ENCODE data around the gene GPR137.

GPR137 gene

GRCh38 chr11:64263947-64264317, 21.7 kb upstream of the GPR137 start:
- no peak for DNase-seq (ENCODE audit: low read depth)

DNA sequence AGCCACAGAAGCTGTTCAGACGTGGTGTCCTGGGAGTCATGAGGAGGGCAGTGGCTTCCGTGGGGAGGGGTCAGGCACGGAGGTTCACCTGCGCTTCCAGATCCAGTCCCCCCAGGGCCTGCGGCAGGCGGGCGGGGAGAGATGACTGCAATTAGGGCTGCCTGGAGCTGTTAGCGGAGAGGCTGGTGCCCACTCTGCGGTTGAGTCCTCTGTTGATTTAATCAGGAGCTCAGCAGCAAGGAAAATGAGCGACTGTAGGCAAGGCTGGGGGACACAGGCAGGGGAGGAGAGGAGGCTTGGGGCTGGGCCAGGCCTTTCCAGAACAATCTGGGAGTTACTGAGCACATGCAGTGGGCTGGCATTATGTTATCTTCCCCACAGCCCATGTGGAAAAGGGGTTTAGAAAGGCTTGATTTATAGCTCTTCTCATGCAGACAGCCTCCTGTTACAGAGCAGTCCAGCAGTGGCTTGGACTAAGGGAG, 21.2 kb upstream of the GPR137 start:
- DNase-seq (ENCODE audit: low read depth): no peak

DNA sequence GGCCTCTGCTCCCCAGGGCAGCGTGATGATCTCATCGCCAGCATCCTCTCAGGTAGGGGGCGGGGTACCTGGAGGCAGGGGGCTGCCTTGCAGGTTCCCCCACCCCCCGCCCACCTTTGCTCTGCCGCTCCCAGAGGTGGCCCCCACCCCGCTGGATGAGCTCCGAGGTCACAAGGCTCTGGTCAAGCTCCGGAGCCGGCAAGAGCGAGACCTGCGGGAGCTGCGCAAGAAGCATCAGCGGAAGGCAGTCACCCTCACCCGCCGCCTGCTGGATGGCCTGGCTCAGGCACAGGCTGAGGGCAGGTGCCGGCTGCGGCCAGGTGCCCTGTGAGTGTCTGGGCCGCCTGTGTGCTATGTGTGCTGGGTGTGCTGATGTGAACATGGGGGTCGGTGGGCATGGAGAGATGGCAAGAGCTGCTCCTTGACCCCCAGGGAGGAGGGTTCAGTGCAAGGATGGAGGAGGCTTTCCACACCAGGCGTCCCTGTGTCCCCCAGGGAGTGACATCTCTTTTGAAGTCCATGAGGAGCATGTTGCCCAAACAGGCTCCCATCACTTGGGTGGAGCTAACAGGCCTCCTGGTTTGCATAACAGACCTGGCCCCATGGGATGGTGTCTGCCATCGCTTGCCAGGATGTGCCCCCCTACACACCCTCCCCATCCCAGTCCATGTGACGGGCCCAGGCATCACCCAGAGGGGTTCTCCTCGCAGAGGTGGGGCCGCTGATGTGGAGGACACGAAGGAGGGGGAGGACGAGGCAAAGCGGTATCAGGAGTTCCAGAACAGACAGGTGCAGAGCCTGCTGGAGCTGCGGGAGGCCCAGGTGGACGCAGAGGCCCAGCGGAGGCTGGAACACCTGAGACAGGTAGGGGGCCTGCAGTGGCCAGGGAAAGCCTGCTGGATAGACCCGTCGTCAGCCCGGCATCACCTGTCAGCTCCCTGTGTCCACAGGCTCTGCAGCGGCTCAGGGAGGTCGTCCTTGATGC, 20.2 kb upstream of the GPR137 start:
- DNase-seq (ENCODE audit: low read depth): no peak

DNA sequence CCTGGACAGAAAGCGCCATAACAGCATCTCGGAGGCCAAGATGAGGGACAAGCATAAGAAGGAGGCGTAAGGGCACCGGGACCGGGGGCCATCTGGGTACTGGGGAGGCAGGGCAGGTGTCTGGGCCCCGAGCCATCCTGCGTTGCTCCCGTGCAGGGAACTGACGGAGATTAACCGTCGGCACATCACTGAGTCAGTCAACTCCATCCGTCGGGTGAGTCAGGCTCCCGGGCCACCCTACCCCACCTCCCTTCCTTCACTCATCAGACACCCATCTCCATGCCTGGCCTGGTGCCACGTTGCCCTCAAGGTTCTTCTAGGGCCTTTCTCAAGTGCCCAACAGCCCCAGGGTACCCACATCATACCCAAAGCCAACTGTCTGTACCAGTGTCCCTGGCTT, 19.3 kb upstream of the GPR137 start:
- no peak for DNase-seq (ENCODE audit: low read depth)

GRCh38 chr11:64267207-64267945, 18.3 kb upstream of the GPR137 start:
- DNase-seq (ENCODE audit: low read depth): no peak

DNA sequence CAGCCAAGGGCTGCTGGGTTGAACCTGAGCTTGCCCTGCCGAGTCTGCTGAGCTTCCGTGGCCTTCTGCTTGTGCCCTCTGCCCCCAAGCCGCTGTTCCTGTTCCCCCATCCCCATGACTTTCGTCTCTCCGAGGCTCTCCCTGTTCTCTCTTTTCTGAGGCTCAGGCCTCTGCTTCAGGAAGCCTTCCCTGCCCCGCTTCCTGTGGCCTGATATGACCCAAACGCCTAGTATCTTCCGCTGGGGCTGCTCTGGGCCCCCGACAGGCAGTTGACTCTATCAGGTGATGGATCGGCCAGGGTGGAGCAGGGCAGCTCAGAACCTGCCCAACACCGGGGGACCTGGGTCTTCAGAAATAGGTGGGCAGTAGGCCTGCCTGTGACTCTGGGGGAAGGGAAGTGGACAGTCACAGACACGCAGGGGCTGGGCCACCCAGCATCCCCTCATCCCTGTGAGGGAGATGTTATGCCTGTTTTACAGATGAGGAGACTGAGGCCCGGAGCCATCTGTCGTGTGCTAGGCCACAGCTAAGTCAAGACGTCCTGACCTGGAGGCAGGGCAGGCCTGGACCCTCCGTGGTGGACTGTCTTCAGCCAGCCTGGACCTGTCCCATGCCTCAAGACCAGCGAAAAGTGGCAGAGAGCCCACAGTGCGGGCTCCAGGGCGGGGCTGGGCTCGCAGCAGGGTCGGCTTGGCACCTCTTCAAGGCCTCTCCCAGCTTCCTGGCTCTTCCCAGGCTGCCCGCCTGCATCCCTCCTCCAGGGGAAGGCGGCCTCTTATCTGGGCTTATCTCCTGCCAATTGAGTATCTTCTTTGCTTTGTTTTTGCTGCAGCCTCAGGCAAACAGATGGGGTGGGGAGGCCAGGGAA, 17.4 kb upstream of the GPR137 start:
- no peak for DNase-seq (ENCODE audit: low read depth)

- peak; percentile 11 for DNase-seq (ENCODE audit: low read depth)
These were observed 16.6 kb upstream of the GPR137 start for GRCh38 chr11:64268893-64269539.

DNA sequence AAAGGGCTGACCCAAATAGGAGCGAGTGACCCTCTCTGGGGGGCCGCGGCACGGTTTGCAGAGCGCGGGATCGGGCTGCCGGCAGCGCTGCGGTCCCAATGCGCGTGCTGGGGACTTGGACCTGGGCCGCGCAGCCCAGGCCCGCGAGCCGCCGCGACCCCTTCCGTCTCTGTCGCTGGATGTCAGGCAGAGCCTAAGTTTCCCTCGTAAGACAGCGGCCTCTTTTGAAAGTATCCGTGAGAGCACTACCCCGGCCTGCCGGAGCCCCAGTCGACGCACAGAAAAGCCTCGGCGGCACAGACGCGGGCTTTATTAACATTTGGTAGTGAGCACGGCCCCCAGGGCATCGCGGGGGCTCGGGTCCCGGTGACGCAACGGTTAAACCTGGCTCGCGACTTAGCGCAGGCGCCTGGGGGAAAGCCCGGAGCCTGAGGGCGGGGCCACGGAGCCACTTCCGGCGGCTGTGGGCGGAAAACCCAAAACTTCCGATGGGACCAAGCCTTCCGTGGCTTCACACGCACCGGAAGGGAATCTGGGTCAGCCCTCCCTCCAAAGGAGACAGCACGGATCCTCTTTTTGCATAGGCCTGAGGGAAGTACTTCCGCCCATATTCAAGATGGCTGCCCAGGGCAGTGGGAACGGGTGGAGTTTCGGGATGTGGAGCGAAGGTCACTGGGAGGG, 16.0 kb upstream of the GPR137 start:
- peak; percentile 96 for DNase-seq (ENCODE audit: low read depth)

- no peak for DNase-seq (ENCODE audit: low read depth)
These were observed 10.4 kb upstream of the GPR137 start for GRCh38 chr11:64275031-64275800.

GRCh38 chr11:64275841-64276240, 9.8 kb upstream of the GPR137 start:
- DNase-seq (ENCODE audit: low read depth): no peak

DNA sequence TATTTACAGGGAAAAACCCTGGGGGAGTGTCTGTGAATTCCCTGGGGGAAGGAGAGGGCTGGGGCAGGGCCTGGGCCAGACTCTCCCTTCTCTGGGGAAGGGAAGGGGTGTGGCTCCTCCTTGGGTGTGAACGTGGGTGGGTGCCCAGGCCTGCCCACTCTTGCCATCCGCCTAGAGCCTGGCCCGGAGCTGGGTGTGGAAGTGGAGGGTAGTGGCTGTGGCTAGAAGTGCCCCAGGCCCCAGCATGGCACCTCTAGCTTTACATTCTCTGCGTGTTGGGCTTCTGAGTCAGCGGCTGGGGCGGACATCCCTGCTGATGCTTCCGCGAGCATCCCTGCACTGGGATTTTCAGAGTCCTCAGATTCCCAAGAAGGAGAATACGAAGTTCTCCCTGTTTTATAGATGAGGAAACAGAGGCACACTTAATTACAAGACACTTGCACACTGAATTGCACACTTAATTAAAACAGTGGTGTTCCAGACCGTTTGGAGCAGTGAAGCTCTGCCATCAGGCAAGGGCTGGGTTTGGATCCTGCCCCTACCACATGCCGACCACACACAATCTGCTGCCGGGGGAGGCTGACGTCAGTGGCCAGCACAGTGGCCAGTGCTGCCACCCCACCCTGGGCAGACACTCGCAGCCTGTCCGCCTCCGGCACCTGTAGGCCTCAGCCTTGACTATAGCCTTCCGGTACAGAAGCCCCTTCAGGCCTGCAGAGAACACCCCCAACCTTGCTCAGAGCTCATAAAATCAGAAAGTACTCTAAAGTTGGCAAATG, 8.8 kb upstream of the GPR137 start:
- DNase-seq (ENCODE audit: low read depth): no peak

- no peak for DNase-seq (ENCODE audit: low read depth)
These were observed 7.0 kb upstream of the GPR137 start for GRCh38 chr11:64278576-64279190.

GRCh38 chr11:64281957-64282770, 3.5 kb upstream of the GPR137 start:
- DNase-seq (ENCODE audit: low read depth): no peak

GRCh38 chr11:64283092-64283491, 2.6 kb upstream of the GPR137 start:
- no peak for DNase-seq (ENCODE audit: low read depth)

- DNase-seq (ENCODE audit: low read depth): peak; percentile 85
These were observed 1.3 kb upstream of the GPR137 start, which contains the start of gene BAD for GRCh38 chr11:64284048-64284961. TSS of gene BAD (minus strand) at chr11:64284665. CDS start at chr11:64284368, 297 bp downstream.

DNA sequence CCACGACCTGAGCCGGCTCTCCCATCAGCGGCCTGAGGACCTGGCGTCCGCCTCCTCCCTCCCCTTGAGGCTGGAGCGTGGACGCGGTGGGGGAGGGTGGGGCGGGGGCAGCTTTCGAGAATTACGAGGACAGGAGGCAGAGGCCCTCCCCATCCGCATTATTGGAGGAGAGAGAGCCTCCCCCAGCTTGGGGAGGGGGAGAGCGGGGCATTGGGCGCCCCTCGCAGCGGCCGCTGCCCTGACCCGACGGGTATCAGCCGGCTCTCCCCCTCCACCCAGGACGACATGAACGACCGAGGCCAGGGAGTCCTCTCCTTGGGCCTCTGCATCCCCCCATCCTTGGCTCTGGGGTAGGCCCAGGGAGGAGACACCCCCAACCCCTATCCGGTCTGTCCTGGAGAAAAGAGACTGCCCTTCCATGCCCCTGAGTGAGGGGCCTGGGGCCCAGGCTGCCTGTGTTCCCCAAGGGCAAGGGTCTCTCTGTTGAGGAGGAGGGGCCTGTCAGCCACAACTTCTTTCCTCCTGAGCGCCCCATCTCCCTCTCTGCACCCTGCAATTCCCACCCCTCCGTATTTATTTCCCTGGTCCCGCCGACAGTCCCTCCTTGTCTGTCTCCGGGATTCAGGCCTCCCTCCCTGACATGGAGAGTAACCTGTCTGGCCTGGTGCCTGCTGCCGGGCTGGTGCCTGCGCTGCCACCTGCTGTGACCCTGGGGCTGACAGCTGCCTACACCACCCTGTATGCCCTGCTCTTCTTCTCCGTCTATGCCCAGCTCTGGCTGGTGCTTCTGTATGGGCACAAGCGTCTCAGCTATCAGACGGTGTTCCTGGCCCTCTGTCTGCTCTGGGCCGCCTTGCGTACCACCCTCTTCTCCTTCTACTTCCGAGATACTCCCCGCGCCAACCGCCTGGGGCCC, 495 bp downstream of the GPR137 start:
- no peak for DNase-seq (ENCODE audit: low read depth)
